ENCODE results near the gene CDH4.

CDH4 gene

GRCh38 chr20:61328911-61329558, 77.0 kb downstream of the CDH4 start:
- TF ChIP-seq CTCF (IDR thresholded peaks at IDR 0.05; ENCODE audit: extremely low read depth, missing control alignments) = no peak
- peak; percentile 65 for DNase-seq (ENCODE audit: low spot score)

- TF ChIP-seq CTCF (IDR thresholded peaks at IDR 0.05; ENCODE audit: extremely low read depth, missing control alignments) = no peak
- no peak for DNase-seq (ENCODE audit: low spot score)
Measured at GRCh38 chr20:61330441-61330840, 78.4 kb downstream of the CDH4 start.

- peak; percentile 34 for DNase-seq (ENCODE audit: low spot score)
- TF ChIP-seq CTCF (IDR thresholded peaks at IDR 0.05; ENCODE audit: extremely low read depth, missing control alignments) = no peak
Measured at GRCh38 chr20:61331543-61331942, 79.5 kb downstream of the CDH4 start.

- no peak for TF ChIP-seq CTCF (IDR thresholded peaks at IDR 0.05; ENCODE audit: extremely low read depth, missing control alignments)
- no peak for DNase-seq (ENCODE audit: low spot score)
Measured at GRCh38 chr20:61332016-61332975, 80.2 kb downstream of the CDH4 start.

- no peak for DNase-seq (ENCODE audit: low spot score)
Measured at GRCh38 chr20:61333484-61334108, 81.5 kb downstream of the CDH4 start.

GRCh38 chr20:61340157-61340556, 88.1 kb downstream of the CDH4 start:
- DNase-seq (ENCODE audit: low spot score) = no peak
- TF ChIP-seq CTCF (IDR thresholded peaks at IDR 0.05; ENCODE audit: extremely low read depth, missing control alignments) = no peak

More at GRCh38 chr20:61333484-61334108, 81.5 kb downstream of the CDH4 start:
- TF ChIP-seq CTCF (IDR thresholded peaks at IDR 0.05; ENCODE audit: extremely low read depth, missing control alignments) = no peak

- DNase-seq (ENCODE audit: low spot score) = no peak
- TF ChIP-seq CTCF (IDR thresholded peaks at IDR 0.05; ENCODE audit: extremely low read depth, missing control alignments) = no peak
Measured at GRCh38 chr20:61341605-61342004, 89.5 kb downstream of the CDH4 start.

All from GM20000 (cell line).